ENCODE data around the gene WDR48.

The WDR48 gene

GRCh38 chr3:39064646-39065045 lies 12.8 kb downstream of the WDR48 start:
- no peak for DNase-seq

- DNase-seq = peak; percentile 86
Observed at GRCh38 chr3:39065197-39065596, 13.4 kb downstream of the WDR48 start.

GRCh38 chr3:39067286-39067685 lies 15.5 kb downstream of the WDR48 start:
- DNase-seq = no peak

- no peak for DNase-seq
Observed at GRCh38 chr3:39068556-39068955, 16.7 kb downstream of the WDR48 start.

GRCh38 chr3:39075910-39076309 lies 24.1 kb downstream of the WDR48 start:
- DNase-seq = no peak

GRCh38 chr3:39079530-39079929 lies 27.7 kb downstream of the WDR48 start:
- no peak for DNase-seq

- DNase-seq = no peak
Observed at GRCh38 chr3:39080026-39080425, 28.2 kb downstream of the WDR48 start.

- DNase-seq = peak; percentile 16
Observed at GRCh38 chr3:39082666-39083313, 31.0 kb downstream of the WDR48 start.

GRCh38 chr3:39086144-39086543 lies 34.3 kb downstream of the WDR48 start:
- DNase-seq = no peak

GRCh38 chr3:39088456-39088855 lies 36.6 kb downstream of the WDR48 start:
- DNase-seq = no peak

GRCh38 chr3:39088889-39089288 lies 37.1 kb downstream of the WDR48 start:
- DNase-seq = no peak

GRCh38 chr3:39090922-39091321 lies 39.1 kb downstream of the WDR48 start:
- DNase-seq = no peak

- DNase-seq = peak; percentile 73
Observed at GRCh38 chr3:39094851-39095677, 43.2 kb downstream of the WDR48 start.

- DNase-seq = no peak
Observed at GRCh38 chr3:39095778-39096177, 44.0 kb downstream of the WDR48 start.

- DNase-seq = no peak
Observed at GRCh38 chr3:39096775-39097174, 45.0 kb downstream of the WDR48 start.

GRCh38 chr3:39097716-39098472 lies 46.1 kb downstream of the WDR48 start:
- no peak for DNase-seq

- no peak for DNase-seq
Observed at GRCh38 chr3:39098473-39099000, 46.7 kb downstream of the WDR48 start.

GRCh38 chr3:39099242-39099641 lies 47.4 kb downstream of the WDR48 start:
- no peak for DNase-seq

GRCh38 chr3:39099738-39100499 lies 48.1 kb downstream of the WDR48 start:
- no peak for DNase-seq

- DNase-seq = no peak
Observed at GRCh38 chr3:39100500-39100886, 48.7 kb downstream of the WDR48 start.

GRCh38 chr3:39101022-39101689 lies 49.3 kb downstream of the WDR48 start:
- peak; percentile 62 for DNase-seq

All from OCI-M1 (cell line).